Measurements from ENCODE around the gene HMX2. TPM values are rescaled to one million over a fixed set of nuclear protein-coding genes. Genes with fewer than 3 reads are reported as not detected.
A peak's percentile ranks its signal among the peaks of the same experiment; 100 is the strongest.
"Not testable (repeated sequence)": the region's sequence is repeated elsewhere in the genome, so short reads cannot be mapped to it uniquely, and the experiment has no call there.

Gene HMX2
- total RNA-seq, 1 experiment from 2014 or later: not detected

DNA sequence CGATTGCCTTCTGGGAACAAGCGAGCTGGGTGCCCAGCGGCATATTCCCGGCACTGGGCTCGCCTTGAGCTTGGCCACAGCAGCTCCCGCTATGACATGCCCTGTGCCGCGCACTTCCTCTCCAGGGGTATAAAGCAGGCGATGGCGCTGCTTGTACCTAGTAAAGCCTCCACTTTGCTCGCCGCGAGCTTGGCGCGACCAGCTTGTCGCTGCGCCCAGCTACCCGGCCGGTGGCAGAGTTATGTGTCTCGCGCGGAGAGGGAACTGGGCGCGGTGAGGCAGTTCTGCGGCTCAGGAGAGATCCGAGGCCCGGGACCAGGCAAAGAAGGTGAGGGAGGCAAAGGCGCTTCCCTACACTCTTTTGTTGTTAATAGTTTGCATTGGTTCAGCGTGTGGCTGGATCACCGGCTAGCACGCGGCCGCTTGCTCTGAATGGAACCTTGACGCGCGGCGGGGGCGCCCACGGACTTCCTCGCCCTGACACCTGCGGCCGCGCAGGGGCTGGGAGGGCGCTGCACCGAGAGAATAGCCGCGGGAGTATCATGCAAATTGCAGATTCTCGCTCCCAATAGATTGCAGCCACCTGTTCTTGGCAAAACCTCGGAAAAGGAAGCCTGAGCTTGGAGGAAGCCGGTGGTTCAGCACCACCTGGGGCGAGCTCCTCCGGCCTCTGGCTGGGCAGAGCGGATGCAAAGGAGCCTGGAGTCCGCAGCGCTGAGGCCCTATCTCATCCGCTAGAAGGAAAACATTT, 3.2 kb downstream of the HMX2 start:
- DNase-seq (ENCODE audit: low read depth): no peak

DNA sequence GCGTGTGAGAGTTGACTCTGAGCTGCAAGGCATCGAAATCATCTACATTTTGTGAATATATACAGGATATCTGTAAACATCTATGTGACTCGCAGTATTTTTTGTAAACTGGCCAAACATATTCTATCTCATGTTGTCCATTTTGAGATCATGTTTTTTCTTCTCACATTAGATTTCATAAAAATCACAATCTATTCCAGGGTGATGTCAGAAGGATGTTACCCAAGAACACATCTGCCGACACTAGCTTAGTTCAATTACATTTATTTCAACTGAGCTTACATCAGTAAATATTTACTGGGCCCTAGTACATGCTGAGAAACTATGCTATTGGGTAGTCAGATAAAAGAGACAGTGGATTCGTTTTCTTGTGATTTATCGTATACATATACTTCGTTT, 3.8 kb downstream of the HMX2 start:
- no peak for DNase-seq (ENCODE audit: low read depth)

DNA sequence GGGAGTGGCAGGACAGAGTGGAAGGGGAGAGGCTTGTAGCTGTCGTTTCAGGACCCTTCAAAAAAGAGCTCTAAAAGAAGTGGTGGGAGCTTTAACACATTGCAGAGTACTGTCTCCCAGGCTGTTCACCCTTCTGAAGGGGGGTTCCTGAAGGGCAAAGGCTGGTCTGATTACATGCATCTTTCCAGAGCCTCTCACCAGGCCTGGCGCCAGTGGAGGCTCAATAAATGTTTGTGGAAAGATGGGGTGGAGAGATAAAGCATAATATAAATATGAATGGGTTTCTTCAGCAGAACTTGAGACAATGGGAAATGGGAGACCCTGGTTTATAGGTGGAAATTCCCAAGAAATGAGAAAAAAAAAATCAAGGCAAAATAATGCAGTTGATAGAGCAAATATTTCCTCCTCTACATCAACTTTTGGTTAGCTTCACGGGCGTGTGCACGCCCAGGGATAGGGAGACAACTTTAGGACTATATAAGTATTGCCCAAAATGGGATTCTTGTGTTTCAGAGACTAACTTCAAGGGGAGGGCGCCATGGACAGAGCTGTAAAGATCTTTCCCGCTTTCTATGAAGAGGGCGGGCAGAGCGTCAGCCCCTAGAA, 5.7 kb downstream of the HMX2 start:
- DNase-seq (ENCODE audit: low read depth): no peak

DNA sequence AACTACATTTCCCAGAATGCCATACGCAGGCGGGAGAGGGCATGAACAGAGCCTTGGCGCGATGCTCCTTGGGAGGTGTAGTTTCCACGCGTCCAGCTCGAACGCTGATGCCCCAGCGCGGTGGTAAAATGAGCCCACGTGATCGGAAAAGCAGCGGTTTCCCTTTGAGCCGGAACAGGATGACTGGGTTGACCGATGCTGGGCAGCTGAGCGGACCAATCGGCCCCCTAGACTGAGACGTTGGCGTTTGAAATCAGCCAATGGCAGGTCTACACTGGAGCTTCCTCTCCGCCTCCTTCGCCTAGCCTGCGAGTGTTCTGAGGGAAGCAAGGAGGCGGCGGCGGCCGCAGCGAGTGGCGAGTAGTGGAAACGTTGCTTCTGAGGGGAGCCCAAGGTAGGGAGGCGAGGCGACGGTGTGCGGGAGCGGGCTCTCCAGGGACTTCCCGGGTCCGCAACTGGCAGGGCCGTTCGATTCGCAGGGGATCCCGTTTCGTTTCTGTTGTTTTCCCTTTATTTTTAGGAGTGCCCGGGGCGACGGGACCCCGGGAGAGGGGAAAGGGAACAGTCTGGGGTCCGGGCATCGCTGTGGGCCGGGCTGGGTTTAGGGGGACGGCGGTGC, 6.3 kb downstream of the HMX2 start, which contains the start of gene BUB3:
TSS of gene BUB3 (plus strand) at position 311 of the 619 bp plus-strand sequence. CDS start 516 bp downstream, outside the sequence.
- peak; percentile 99 for DNase-seq (ENCODE audit: low read depth)

DNA sequence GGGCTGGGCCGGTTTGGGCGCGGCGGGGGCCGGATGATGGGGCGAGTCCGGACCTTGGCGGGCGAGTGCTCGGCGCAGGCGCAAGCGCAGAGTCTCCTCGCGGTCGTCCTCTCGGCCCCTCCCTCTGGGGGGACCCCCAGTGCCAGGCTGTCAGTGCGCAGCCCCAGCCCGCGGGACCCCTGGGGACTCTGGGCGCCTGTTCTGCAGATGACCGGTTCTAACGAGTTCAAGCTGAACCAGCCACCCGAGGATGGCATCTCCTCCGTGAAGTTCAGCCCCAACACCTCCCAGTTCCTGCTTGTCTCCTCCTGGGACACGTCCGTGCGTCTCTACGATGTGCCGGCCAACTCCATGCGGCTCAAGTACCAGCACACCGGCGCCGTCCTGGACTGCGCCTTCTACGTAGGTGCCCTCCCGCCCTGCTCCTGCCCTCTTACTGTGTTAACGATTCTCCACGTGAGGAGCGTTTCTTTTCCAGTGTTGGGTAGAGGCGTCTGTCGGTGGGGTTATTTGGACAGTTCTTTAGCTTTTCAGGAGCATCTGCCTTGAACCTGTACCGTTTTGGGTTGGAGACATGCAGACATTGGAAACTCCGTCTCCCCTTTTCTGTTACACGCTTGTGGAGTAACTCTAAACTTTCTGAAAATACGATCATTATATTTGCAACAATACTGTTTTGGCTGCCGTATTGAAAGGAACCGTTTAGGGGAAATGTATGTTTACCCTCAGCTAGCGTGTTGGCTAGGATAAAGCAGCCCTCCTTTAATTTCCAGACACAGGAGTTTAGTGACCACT, 7.0 kb downstream of the HMX2 start:
- peak; percentile 45 for DNase-seq (ENCODE audit: low read depth)

DNA sequence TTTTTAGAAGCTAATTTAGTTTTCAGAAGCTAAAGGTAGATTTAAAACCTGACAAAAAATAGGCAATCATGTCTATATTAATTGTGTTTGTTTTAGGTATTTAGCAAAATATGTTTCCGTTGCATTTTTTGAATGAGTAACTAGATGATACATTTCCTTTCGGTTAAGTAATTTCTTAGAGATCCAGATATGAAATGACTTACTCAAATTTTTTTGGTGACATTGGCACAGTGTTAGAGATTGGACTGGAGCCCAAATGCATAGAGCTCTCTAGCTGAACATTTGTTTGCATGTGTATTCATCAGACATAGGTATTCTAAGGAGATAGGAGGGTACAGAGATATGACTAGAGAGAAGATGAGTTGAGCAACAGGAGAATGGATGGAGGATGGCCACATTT, 8.1 kb downstream of the HMX2 start:
- no peak for DNase-seq (ENCODE audit: low read depth)

DNA sequence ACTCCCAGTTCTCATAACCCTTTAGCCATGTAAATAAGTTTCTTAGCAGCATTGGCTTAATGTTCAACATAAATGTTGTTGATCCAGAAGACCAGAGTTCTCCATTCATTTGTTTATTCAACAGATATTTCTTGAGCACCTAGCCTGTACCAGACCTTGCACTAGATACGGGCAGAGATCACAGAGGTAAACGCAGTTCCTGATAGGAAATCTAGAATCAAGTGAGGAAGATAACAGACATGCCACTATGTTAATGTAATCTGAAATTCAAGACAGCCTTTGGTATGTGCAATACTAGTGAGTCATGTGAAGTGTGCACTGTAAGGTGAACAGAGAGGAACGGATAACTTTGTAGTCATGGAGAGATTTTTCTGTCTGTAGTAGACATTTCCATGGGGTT, 9.3 kb downstream of the HMX2 start:
- peak; percentile 34 for DNase-seq (ENCODE audit: low read depth)

DNA sequence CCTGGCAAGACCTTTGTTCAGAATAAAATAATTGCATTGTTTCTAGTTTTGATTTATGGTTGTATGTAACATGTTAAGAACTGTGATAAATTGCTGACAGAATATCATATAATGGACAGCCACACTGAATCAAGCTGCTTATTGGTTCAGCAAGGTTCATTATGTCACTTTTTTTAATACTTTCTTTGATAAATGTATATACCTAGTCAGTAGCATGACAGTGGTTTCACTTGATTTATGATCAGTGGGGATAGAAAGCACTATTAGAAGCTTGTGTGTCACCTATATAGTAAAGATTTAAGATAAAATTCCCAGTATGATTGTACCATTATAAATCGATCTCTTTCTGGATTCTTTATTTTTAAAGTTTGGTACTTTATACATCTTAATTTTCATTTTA, 10.7 kb downstream of the HMX2 start:
- no peak for DNase-seq (ENCODE audit: low read depth)

DNA sequence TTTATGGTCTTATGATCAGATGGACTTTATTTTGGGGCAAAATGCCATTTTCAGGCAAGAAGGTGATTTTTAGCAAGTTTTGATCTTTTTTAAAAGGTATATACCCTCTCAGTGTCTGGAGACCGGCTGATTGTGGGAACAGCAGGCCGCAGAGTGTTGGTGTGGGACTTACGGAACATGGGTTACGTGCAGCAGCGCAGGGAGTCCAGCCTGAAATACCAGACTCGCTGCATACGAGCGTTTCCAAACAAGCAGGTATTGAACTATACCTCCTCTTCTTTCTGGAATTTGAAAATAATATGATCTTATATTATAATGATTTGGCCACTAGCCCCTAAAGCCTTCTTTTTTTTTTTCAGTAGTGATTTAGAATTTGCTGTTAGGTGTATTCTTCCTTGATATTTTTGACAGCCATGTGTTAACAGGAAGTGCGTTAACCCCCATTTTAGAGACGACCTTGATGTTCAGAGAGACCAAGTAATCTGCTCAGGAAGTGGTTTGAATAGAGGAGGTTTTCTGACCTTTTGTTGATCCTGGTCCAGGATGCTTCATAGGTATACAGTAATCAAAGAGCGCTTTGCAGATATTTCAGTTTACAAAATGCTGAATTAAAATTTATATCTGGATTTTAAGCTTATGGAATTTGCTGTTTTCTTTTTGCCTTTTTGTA, 12.5 kb downstream of the HMX2 start:
- DNase-seq (ENCODE audit: low read depth): no peak

DNA sequence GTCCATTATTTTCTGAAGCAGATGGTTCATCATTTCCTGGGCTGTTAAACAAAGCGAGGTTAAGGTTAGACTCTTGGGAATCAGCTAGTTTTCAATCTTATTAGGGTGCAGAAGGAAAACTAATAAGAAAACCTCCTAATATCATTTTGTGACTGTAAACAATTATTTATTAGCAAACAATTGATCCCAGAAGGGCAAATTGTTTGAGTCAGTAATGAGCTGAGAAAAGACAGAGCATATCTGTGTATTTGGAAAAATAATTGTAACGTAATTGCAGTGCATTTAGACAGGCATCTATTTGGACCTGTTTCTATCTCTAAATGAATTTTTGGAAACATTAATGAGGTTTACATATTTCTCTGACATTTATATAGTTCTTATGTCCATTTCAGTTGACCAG, 16.4 kb downstream of the HMX2 start:
- no peak for DNase-seq (ENCODE audit: low read depth)

DNA sequence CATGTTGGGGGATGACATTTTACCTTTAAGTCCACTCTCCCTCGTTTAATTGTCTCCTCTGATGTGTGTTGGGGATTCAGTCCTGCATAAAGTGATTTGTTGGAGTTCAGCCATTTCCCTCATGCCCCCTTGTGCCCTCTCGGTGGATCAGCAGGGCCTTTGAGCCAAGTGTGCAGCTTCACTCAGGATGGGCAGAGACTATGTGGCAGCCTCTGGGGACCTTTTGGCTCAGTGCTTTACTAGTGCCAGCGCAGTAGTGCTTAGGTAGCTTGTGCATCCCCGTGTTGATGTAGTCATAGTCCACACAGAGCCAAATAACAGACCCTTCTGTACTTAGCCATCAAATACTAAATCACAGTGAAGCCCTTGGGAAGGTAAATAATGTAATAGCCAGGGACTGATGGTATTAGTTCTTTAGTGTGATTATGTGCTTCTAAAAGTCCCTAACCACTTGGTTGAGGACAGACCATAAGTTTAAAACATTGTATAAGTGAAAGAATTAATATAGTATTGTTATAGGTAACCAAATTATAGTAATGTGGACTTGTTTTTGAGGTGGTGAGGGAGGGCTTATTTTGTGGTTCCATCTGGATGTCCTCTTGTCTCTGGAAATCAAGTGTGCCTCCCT, 17.6 kb downstream of the HMX2 start:
- DNase-seq (ENCODE audit: low read depth): no peak

DNA sequence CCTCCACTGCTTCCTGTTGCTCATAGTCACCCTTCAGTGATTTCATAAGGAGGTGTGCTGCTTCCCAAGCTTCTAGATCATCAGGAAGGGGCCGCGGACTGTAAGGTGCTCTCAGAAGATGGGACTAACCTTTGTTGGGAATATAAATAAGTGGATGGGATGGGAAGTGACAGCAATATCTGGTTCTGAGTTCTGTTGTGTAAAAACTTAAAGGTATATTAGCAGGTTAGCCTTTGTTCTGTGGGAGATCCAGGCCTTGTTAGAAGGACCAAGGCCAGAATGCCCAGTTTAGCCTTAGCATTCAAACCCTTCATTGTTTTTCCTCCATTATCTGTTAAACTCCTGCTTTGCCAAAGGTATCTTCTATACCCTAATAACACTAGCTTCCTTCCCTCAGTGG, 18.7 kb downstream of the HMX2 start:
- DNase-seq (ENCODE audit: low read depth): no peak

DNA sequence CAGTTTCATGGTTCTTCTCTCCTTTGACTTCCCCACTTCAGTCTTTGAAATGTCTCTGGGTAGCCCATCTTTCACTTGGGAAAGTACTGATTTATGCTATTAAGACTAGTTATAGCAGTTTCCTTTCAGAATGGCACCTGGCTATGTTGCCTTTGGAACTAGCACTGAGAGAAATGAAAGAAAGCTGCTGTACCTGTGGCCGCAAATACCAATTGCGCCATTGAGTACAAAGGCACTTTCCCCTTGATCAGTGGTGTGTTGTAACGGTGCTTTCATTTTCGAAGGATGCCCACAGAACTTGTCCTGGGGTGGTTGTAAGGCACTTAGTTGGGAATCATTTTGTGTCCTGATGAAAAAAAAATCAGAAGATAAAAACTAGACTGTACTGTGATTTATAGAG, 23.0 kb downstream of the HMX2 start:
- DNase-seq (ENCODE audit: low read depth): no peak

DNA sequence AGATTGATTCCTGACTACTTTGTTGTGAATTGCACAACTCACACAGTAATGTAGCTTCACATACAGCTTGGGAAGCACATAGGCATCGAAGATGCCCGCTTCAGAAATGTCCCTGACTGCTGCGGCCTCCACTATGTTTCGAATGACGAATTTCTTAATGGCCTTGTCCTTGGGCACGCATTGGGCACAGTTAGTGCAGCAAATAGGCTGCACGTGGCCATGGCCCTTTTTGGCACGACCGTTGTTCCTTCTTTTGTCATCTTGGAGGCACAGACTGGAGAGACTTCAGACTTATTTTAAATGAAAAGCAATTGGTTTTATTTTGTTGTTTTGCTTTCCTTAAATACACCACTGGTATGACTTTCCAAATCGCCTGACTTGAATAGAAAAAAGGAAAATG, 23.7 kb downstream of the HMX2 start:
- DNase-seq (ENCODE audit: low read depth): not testable (repeated sequence)

DNA sequence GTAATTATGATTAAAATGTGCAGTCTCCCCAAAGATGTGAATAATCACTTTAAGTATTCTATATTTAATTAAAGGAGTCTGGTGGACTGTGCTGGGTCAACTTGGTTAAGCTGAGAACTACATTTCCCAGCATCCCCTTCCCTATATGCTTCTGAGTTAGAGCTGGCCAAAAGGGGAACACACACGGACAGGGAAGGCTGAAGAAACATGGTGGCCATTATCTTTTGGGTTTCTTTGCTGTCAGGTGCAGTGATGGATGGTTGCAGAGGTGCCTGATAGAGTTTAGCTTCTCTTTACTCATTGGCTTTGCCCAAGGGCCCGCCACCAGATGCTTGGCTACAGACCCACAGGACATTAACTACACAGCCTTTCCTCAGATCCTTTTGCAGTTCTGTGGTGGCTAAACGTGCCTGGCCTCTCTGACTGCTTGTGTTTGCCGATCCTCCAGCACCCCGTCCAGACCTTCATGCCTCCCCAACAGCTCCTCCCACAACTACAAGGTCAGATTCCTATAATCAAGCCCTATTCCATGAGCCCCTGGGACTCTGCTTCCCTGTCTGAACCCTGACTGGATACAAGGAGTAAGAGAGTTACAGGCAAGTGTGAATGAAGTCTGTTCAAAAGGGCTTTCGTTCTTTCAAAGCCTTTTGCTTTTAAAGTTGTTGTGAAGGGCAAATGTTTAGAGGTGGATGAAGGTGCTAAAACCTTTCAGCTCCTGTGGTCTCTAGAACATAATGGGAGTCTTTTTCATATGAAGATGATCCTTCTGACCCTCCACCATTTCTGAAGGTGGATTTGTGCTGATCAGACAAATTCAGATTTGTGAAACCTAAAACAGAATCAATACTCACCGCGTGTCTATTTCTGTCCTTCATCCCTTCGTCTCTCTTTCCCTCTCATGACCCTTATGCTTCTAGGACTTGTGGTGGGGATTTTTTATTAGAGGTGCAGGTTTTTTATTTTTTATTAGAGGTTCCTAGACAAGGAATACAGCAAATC, 27.8 kb downstream of the HMX2 start:
- DNase-seq (ENCODE audit: low read depth): no peak

DNA sequence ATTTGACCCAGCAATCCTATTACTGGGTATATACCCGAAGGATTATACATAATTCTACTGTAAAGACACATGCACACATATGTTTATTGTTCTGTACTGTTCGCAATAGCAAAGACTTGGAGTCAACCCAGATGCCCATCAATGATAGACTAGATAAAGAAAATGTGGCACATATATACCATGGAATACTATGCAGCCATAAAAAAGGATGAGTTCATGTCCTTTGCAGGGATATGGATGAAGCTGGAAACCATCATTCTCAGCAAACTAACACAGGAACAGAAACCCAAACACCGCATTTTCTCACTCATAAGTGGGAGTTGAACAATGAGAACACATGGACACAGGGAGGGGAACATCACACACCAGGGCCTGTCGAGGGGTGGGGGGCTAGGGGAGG, 30.5 kb downstream of the HMX2 start:
- DNase-seq (ENCODE audit: low read depth): not testable (repeated sequence)

DNA sequence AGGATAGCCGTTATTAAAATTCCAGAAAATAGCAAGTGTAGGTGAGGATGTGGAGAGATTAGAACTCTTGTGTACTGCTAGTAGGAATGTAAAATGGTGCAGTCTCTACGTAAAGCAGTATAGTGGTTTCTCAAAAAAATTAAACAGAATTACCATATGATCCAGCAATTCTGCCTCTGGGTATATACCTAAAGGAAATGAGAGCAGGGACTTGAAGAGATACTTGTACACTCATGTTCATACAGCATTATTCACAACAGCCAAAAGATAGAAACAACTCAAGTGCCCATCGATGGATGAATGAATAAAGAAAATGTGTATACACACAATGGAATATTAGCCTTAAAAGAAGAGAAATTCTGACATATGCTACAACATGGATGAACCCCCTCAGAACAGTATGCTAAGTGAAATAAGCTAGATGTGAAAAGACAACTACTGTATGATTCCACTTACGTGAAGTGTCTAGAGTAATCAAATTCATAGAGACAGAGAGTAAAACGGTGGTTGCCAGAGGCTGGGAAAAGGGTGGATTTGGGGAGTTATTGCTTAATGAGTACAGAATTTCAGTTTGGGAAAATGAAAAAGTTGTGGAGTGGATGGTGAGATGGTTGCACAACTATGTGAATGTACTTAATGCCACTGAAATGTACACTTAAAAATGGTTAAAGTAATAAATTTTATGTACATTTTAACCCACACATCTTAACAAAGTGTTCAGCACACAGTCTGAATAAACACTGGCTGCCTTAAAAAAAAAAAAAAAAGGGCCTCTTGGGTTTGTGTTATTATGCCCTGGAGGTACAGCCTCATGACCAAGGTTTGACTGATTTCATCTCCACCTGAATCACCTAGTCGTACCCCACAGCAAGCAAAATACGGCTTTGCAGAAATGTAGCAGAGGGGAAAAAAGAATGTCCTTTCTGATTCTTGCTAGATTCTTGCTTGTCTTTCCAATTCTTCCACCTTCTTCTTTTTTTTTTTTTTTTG, 32.5 kb downstream of the HMX2 start:
- no peak for DNase-seq (ENCODE audit: low read depth)

DNA sequence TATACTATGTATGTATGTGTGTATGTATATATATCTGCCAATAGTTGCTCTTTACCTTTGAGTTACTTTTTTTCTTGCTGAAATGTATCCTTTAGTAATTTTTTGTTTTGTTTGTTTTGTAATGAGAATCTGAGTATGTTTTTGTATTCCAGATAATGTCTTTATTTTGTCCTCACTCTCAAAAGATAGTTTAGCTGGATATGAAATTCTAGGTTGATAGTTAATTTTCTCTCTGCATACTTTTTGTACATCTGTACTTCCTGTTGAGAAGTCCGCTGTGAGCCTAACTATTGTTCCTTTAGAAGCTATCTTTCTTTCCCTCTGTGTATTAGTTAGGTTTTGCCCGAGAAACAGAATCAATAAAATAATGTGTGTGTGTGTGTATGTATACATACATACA, 35.8 kb downstream of the HMX2 start:
- no peak for DNase-seq (ENCODE audit: low read depth)

DNA sequence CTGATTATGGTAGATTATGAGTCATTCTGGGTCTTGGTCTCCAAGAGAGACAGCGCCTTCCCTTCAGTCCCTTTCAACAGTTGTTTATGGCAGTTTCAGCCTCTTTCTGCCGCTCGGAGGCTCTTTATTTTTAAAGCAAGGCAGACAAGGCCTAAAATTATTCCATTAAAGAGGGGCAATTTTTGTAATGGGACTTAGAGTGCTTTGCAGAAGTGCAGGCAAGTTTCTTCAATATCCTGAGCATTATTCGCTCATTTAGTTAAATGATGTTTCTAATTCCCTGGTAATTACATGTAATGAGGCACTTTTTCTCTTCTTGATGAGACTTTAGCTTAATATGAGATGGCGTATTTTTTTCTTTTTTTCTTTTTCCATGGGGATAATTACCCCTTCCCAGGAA, 39.8 kb downstream of the HMX2 start:
- DNase-seq (ENCODE audit: low read depth): no peak

All from RPMI7951 (cell line).